ENCODE measurements around the gene ADAMTS16.

The ADAMTS16 gene

DNA sequence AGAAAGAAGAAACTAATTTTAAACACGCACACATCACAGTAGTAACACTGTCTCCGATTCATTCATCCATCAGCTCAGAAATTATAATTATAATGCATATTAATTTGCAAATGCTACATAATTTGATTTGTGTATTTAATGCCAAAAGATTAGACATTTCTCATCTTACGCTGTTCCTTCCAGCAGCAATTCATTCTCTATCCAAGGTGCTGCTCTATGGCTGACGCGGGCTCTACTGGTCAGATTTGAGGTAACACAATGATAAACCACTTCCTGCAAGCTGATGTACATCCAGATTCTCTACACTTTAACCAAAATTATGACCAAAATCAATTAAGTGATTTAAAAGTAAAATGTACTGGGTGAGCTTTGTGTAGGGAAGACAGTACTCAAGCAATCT, 204.5 kb downstream of the ADAMTS16 start:
- no peak for DNase-seq (ENCODE audit: low spot score)

DNA sequence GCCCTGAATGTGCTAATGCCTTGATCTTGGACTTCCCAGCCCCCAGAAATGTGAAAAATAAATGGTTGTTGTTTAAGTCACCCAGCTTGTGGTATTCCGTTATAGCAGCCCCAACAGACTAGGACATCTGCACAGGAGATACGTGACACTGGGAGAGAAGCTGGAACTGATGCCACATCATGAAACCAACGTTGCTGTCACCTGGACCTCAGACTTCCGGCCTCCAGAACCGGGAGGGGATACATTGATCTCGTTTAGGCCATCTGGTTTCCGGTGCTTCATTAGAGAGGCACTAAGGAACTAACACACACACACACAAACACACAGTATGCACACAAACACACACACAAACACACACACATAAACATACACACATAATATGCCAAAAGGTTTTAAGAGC, 207.3 kb downstream of the ADAMTS16 start:
- DNase-seq (ENCODE audit: low spot score), result no peak

DNA sequence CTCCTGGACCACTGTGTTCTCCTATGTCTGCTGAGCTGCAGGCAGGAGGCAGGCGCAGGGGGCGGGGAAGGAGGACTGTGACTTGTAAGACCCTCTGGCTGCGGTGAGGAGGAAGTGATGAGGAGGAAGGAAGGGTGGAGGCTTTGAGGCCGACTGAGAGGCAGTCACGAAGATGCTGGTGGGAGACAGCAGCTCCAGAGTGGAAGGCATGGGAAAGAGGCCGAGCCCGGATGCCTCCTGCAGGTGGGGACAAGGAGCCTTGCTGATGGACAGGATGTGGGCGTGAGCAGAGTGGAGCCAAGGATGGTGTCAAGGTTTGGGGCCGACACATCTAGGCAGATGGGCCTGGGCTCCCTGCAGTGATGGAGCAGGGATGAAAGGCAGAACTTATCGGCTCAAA, 208.0 kb downstream of the ADAMTS16 start:
- DNase-seq (ENCODE audit: low spot score), result no peak

DNA sequence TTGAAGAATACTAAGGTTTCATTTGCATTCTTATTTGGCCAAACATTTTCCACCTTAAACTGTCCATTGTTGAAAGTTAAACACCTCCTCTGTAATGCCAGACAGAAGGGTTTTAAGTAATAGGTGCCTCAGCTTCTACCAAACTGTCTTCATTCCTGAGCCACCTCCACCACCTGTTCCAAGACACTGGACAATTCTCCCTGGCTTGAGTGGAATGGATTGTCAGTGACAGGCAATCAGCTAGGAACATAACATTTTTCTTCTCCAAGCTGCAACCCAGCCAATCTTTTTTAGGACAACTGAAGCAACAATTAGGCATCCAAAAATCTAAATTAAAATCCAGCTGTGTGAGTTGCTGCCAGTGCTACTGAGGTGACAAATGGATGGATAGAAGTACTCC, 208.4 kb downstream of the ADAMTS16 start:
- DNase-seq (ENCODE audit: low spot score), result no peak

DNA sequence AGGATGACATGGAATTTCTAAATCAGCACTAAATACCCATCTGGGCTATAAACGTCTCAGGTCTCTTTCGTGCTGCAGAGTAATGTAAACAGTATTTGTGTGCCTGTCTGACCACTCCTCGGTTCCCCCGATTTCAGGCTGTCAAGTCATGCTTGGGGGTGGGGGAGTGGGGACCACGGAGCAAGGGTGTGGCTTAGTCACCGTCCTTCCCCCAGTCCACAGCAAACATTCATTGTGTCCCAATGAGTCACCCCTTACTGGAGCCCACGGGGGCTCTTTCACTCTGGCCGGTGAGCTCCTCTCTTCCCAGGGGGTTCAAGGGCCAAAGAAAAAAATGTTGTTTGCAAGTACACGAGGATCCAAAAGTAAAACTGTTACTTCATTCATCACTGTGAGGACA, 210.0 kb downstream of the ADAMTS16 start:
- DNase-seq (ENCODE audit: low spot score), result no peak

DNA sequence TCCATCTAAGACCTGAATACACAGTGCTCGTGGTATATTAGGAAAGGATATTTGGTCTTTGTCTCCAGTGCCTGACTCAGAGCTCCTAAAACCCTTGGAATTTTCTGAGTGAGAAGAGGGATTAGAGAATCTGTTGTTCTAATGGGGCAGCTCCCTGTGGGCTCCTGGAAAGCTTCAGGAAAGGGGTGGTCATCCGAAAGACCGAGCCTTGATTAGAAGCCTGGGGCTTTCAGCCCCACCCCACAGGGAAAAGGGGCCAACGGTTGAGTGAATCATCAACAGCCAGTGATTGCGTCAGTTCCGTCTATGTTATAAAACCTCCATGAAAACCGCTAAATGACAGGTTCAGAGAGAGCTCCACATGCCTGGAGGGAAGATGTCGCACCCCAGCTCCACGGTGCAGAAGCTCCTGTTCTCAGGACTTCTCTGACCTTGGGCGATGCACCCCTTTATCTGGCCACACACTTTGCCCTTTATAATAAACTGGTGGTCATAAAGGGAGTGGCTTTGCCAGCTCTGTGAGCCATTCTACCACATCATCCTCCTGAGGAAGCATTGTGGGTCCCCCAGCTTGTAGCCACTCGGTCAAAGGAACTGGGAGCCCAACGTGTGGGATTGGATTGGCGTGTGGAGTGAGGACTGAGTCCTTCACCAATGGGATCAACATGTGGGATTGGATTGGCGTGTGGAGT, 211.3 kb downstream of the ADAMTS16 start:
- no peak for DNase-seq (ENCODE audit: low spot score)

DNA sequence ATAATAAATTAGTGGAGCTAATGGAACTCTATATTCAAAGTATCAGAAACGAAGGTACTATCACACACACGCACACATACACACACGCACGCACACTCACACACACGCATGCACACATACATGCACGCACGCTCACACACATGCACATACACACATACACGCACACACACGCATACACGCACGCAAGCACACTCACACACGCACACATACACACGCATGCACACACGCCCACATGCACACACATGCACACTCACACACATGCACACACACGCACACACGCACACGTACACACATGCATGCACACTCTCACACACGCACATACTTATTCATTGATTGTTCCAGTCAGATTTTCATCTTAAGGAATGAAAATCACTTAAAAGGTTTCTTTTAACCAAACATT, 212.5 kb downstream of the ADAMTS16 start:
- no peak for DNase-seq (ENCODE audit: low spot score)

DNA sequence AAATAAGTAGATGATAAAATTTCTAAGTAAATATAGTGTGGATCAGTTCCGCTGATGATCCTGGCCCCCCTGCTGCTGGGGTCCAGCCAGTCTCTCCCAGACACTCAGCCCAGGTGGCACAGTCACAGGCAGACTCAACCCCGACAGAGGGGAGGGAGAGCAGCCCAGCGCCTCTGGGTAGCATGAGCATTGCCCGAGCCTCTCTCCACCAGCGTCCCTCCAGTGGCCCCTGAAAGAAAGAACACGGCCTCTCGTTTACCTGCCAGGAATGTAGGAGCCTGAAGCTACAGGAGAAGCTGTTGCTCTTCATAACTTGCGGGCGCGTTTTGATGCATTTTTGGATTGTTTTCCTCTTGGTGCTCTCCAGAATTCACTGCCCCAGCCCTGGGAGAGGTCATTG, 213.6 kb downstream of the ADAMTS16 start:
- DNase-seq (ENCODE audit: low spot score), result no peak

DNA sequence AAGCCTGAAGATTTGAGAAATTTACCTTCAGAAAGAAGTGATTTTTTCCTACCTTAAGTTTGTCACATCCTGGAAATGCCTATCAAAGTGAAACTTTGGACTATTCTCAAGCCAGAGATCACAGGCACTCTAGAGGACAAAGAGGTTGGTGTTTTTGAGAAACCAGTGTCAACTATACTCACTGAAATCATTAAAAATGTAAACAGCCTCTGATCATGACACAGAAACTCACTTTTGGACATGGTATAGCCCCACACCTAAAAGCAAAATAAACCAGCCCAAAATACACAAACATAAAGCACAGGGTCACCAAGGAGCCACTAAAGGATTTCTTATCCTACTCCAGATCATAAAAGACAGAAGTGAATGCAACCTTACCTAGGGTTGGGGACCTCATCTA, 216.6 kb downstream of the ADAMTS16 start:
- no peak for DNase-seq (ENCODE audit: low spot score)

DNA sequence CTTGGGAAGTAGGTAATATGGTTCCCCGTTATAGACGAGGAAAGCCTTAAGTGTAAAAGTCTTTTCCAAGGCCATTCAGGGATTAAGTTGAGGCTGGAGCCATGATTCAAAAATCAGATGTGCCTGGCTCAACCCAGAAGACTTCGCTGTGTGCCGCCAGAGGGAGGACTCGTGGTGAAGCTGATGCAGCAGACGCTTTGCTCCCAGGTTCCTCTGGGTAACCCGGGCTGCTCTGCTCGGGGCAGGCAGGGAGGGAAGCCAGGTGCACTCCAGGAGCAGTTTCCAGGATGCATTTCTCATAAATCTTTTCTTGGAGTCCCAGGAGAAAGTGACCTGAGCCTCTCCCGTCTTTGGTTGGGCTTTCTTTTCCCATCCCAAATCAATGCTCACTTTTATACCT, 219.5 kb downstream of the ADAMTS16 start:
- DNase-seq (ENCODE audit: low spot score), result no peak

DNA sequence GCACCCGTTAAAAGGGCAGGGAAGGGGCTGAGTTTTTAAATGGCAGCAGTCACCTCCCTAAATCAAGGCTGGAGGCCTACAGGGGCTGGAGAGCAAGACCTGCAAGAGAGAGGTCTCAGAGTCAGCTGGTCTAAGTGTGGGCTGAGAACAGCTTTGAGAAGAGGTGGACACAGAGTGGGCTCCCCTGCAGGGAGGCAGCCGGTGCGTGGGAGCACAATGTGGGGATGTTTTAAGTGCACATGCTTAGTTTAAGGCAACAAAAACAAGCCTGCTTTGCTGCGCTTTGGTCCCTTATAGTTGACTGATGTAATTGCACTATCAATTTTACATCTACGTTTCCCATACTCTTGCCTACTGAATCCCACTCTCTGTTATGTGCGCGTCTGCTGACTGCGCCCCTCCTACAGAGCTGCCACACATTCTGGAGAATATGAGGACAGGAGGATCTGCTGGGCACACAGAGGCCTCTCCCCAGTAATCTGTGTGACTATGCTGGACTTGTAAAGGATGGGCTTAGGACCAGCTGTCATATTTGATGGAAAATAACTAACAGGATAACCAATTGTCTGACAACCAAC, 220.3 kb downstream of the ADAMTS16 start:
- no peak for DNase-seq (ENCODE audit: low spot score)

DNA sequence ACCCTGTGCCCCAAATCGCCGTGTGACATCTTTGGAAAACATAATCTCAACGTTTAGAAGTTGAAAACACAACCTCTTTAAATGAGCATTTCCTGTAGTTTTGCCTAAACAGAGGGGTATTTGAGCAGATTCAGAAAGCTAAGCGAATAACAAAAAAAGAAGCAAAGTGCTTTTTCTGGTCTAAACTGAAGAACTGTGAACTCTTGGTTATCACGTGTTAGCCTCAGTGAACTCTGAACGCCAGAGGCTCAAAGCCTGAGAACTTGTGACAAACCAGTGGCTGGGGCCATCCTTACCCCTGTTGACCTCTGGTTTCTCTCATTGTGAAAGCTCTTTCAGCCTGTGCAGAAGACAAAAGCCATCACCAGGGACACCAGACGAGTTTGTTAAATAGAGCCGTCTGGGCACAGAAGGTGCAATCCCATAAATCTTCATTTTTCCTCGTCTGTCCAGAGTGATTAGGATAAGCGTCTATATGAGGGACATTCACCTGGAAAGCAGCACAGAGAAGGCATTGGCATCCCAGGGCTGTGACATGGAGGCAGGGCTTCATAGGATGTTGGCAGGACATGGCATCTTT, 220.9 kb downstream of the ADAMTS16 start:
- no peak for DNase-seq (ENCODE audit: low spot score)

DNA sequence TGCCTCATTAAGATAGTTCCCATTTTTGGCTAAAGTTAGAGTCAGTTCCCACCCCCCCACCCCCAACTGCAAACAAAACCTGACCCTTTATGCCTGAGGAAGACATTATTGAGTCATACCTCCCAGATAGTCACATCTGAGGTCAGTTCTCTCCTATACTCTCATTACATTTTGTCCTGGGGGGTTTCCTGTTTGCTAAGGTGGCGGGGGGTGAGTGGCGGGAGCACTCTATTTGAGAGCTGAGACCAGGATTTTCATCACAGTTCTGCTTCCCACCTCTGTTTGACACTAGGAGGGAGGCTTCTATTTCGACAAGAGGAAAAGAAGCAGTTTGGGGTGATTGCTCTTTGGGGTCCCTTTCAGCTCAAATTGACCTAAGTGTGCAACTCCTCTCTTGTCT, 222.9 kb downstream of the ADAMTS16 start:
- no peak for DNase-seq (ENCODE audit: low spot score)

DNA sequence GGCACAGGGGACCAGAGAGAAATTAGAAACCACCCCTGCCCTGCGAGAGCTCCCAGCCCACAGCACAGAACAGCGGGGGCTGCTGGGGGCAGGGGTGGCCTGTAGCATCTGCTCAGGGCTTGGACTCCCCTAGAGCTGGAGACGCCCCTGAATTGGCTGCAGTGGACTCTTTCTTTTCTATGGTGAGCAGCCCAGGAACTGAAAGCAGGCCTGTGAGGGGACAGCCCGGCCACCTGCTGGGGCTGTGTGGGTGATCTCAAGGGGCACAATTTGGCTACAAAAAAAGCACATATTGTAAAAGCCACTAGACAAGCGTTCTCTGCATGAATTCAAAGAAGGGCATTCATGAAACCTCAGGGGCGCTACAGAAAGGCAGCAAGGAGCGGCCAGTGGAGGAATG, 224.8 kb downstream of the ADAMTS16 start:
- no peak for DNase-seq (ENCODE audit: low spot score)

DNA sequence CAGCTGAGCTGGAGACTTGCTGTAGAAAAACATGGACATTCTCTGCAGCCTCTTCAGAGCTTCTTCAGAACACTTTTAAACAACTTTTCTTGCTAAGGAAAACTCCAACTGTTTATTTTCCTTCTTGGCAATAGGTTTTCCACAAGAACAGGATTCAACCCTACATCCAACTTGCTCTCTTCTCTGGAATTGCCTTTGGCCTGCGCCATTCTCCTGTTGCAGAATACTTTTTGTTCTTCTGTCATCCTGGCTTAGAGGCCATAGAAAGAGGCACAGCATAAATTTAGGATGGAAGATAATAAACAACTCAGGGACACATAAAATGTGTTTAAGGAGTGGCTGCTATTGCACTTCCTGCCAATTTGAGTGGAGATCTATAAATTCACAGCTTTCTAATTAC, 227.6 kb downstream of the ADAMTS16 start:
- no peak for DNase-seq (ENCODE audit: low spot score)

DNA sequence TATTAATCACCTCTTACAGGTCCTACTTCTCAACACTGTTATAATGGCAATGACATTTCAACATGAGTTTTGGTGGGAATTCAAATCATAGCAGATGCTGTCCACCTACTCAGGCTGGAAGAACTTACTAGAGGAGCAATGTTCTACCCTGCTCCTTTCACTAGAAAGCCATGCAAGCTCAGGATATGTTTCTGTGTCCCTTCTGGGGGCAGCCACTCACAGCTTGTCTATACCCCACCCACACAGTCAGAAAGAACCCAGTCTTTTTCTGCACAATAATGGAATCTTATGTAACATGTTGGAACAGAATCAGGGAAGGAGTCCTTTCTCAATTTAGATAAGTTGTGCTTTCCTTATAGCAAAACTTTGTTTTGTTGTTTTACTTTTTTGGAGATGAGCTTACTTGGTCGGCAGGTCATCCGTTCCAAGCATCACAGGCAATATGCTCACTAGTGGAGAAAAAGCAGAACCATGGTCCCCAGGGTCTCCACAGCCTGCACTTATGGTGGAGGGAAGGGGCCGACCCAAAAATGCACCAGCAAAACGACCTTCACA, 229.0 kb downstream of the ADAMTS16 start:
- no peak for DNase-seq (ENCODE audit: low spot score)
